SH-SY5Y (cell line): ENCODE measurements around the gene PDE4B.

Source experiments
- GATA2 ChIP-seq: IDR thresholded peaks from 2 replicates; pipeline ENCODE4 v1.6.1; 2011; ENCODE audit warnings: mild to moderate bottlenecking, low read depth, low read length
- GATA3 ChIP-seq: IDR thresholded peaks from 2 replicates; pipeline ENCODE4 v1.6.1; 2011; ENCODE audit warnings: low read depth, mild to moderate bottlenecking, low read length, moderate library complexity

- TF ChIP-seq GATA2 (no peak), GATA3 (no peak)
These were observed 235.3 kb downstream of the PDE4B start for GRCh38 chr1:66028035-66028434.
